ENCODE data around the gene PWWP2B. TPM values are rescaled to one million over a fixed set of nuclear protein-coding genes. Genes with fewer than 3 reads are reported as not detected.

PWWP2B gene
- polyA plus RNA-seq, 4 donors, result 6.6 to 21.8 (median 11.2) TPM

- no peak for DNase-seq (ENCODE audit: low read depth in 4 of 4, low spot score in 2 of 4)
Observed at GRCh38 chr10:132454296-132455198, 57.5 kb downstream of the PWWP2B start.

- DNase-seq (ENCODE audit: low read depth in 4 of 4, low spot score in 2 of 4), result no peak
Observed at GRCh38 chr10:132455441-132455971, 58.5 kb downstream of the PWWP2B start.

GRCh38 chr10:132455986-132456847 is 59.2 kb downstream of the PWWP2B start:
- DNase-seq (ENCODE audit: low read depth in 4 of 4, low spot score in 2 of 4), result no peak

GRCh38 chr10:132456881-132457280 is 59.9 kb downstream of the PWWP2B start:
- no peak for DNase-seq (ENCODE audit: low read depth in 4 of 4, low spot score in 2 of 4)

- DNase-seq (ENCODE audit: low read depth in 4 of 4, low spot score in 2 of 4), result no peak
Observed at GRCh38 chr10:132457328-132458070, 60.5 kb downstream of the PWWP2B start.

- no peak for DNase-seq (ENCODE audit: low read depth in 4 of 4, low spot score in 2 of 4)
Observed at GRCh38 chr10:132458071-132458585, 61.1 kb downstream of the PWWP2B start.

GRCh38 chr10:132458586-132459300 is 61.7 kb downstream of the PWWP2B start:
- DNase-seq (ENCODE audit: low read depth in 4 of 4, low spot score in 2 of 4), result no peak

- DNase-seq (ENCODE audit: low read depth in 4 of 4, low spot score in 2 of 4), result no peak
Observed at GRCh38 chr10:132459301-132460003, 62.5 kb downstream of the PWWP2B start.

- no peak for DNase-seq (ENCODE audit: low read depth in 4 of 4, low spot score in 2 of 4)
Observed at GRCh38 chr10:132460071-132460470, 63.1 kb downstream of the PWWP2B start.

- no peak for DNase-seq (ENCODE audit: low read depth in 4 of 4, low spot score in 2 of 4)
Observed at GRCh38 chr10:132460691-132461090, 63.7 kb downstream of the PWWP2B start.

GRCh38 chr10:132461103-132461682 is 64.2 kb downstream of the PWWP2B start:
- DNase-seq (ENCODE audit: low read depth in 4 of 4, low spot score in 2 of 4), result no peak

GRCh38 chr10:132461683-132462231 is 64.8 kb downstream of the PWWP2B start:
- no peak for DNase-seq (ENCODE audit: low read depth in 4 of 4, low spot score in 2 of 4)

GRCh38 chr10:132462463-132463332 is 65.7 kb downstream of the PWWP2B start:
- no peak for DNase-seq (ENCODE audit: low read depth in 4 of 4, low spot score in 2 of 4)

GRCh38 chr10:132463333-132464255 is 66.6 kb downstream of the PWWP2B start:
- no peak for DNase-seq (ENCODE audit: low read depth in 4 of 4, low spot score in 2 of 4)

GRCh38 chr10:132464256-132465192 is 67.5 kb downstream of the PWWP2B start:
- DNase-seq (ENCODE audit: low read depth in 4 of 4, low spot score in 2 of 4), result no peak
